GM21717 (cell line): ENCODE measurements around the gene AATK.
A peak's percentile ranks its signal among the peaks of the same experiment; 100 is the strongest.

ENCODE experiments used
- ATAC-seq: cut with Tn5 transposase; IDR thresholded peaks from one replicate; pipeline ENCODE4 v1.9.1; 2021; ENCODE audit warnings: mild to moderate bottlenecking, moderate library complexity; ENCODE audit not compliant: unreplicated experiment

AATK gene

DNA sequence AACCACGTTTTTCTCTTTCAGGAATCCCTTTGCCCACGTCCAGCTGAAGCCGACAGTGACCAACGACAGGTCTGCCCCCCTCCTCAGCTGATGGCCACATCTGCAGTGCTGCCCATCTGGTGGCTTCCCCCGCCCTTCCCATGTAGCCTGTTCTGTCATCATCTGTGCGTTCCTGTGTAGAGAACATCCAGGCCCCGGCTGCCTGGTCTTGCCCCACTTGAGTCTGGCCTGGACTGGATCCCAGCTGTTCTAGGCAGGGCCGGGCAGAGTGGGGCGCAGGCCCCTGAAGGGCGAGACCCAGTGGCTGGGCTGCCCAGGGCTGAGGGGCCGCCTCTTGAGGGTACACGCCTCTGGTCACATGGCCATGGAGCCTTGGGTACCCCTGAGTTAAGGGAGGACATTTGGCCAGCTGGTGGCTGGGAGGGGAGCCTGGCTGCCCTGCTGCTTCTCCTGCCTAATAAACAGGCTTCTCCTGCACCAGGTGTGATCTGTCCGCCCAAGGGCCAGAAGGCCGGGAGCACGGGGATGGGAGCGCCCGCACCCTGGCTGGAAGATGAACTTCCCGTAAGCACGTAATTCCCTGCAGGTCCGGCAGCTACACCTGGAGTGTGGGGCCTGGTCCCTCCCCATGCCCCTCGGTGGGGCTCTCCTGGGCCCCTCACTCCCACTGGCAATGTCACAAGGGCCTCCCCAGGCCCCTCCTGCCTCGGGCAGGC, 50.1 kb downstream of the AATK start:
- ATAC-seq, result no peak

- no peak for ATAC-seq
These were observed 50.8 kb downstream of the AATK start for GRCh38 chr17:81115219-81115618.

GRCh38 chr17:81114351-81115093, 51.5 kb downstream of the AATK start:
- no peak for ATAC-seq

DNA sequence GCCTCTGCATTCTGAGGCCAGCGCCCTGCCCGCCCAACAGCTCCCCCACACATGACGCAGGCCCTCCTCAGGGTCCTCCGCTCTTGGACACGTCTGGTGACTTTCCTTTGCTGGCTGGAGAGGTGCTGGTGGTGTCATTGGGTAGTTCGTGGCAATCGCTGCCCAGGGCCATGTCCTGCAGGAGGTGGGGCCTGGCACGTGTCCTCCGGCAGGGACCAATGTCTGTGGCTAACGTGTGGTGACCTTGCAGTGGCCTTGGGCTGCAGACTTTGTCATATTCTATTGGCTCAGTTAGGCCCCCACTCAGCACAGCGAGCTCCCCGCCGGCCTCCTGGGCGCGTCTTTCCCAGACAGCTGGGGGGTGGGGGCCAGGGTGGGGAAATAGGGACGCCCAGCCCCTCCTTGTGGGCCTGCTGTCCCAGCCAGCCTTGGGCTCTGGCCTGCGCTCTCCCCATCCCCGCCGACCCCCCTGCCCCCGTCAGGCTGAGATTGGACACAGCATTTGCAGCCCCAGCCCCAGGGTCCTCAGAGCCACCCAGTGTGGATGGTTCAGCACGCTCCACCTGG, 52.8 kb downstream of the AATK start:
- no peak for ATAC-seq

DNA sequence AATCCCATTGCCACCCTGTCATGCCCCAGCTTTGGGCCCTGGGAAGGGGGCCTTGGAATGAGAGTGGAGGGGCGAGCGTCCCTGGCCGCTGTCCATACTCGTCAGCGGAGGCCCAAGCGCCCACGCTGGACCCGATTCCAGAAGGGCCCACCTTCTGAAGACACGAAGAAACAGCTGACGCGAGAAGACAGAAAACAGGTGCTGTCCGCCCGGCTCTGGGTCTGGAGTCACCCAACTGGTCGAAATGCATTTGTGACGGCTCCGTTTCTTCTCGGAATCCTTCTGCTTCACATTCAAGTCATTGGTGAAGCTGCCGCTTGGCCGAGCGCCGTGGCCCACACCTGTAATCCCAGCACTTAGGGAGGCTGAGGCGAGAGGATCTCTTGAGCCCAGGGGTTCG, 53.6 kb downstream of the AATK start:
- no peak for ATAC-seq

- ATAC-seq, result no peak
These were observed 55.0 kb downstream of the AATK start for GRCh38 chr17:81111066-81111465.

GRCh38 chr17:81110488-81111040, 55.5 kb downstream of the AATK start:
- no peak for ATAC-seq

- no peak for ATAC-seq
These were observed 56.1 kb downstream of the AATK start for GRCh38 chr17:81109957-81110356.

DNA sequence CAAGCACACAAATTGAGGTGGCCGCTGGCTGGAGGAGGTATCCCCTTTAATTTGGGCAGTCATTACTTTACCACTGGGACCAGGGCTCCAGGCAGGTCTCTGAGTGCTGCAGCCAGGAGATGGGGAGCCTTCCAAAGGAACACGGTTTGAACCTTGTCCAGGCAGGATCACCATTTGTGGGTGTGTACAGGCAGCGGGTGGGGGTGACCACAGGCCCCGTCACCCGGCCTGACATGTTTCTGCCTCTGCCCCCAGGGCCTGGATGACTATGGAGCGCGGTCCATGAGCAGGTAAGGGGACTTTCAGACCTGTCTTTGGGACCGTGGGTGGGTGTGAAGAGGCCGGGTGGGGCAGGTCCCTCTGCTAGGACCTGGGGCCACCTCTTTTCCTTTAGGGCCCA, 57.8 kb downstream of the AATK start:
- no peak for ATAC-seq

GRCh38 chr17:81106716-81107115, 59.3 kb downstream of the AATK start:
- ATAC-seq, result no peak

GRCh38 chr17:81103379-81103778, 62.6 kb downstream of the AATK start:
- no peak for ATAC-seq

DNA sequence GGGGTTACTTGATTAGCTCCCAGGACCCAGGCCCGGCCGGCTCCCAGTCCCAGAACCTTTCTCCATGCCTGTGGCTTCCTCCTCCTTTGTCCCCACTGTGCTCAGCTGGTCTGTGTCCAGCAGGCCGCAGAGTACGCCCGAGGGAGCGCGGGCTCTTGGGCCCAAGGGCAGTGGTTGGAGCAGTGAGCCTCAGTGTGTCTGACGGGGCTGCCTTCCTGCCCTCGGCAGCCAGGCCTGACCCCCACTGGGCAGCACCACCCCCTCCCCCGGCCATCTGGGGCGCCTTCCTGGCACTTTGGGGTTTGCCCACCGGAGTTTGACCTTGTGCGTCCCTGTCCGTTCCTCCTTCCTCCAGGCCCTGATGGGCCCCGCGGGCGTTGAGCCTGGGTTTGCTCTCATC, 63.2 kb downstream of the AATK start:
- ATAC-seq, result no peak

DNA sequence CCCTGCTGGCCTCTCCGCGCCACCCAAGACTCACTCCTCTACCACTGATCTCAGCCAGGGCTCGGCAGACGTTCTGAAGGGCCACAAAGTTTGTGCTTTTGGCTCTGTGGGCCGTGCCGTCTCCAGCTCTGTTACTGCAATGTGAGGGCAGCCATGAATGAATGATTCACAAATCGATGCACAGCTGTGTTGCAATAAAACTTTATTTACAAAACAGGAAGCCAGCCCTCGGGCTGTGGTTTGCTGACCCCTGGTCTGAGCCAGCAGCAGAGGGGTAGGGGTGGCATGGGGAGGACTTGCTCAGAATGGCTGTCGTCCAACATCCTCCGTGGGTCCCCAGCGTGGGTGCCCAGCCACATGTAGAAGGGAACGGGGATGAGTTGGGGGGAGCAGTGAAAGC, 63.7 kb downstream of the AATK start:
- ATAC-seq, result no peak

DNA sequence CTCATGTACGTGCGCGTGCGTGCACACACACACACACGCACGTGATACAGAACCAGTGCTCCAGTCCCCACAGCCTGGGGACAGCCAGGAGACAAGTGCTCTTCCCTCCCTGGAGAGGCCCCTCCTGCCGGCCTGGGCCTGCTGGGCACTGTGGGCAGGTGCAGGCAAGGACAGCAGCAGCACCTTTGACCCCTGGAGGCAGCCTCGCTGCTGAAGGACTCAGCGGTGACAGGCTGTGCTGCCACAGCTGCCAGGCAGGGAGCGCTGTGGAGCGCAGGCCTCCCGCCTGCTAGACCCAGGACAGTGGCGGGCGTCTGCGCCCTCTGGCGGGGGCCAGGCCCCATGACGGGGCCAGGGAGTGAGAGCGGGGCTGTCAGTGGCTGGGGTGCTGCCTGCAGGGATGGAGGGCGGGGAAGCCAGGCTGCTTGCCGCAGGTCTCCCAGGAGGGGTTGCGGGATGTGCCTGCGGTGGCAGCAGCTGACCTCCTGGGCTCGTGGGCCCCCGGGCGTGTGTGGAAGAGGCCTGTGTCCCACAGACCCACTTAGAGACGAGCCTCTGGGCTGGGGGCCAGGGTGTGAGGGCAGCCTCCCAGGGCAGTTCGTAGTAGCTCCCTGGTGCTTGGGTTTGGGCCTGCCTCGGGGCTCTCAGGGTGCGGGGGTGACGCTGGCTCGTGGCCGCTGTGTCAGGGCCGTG, 64.3 kb downstream of the AATK start:
- ATAC-seq, result peak; percentile 50

GRCh38 chr17:81100668-81101067, 65.4 kb downstream of the AATK start:
- no peak for ATAC-seq

DNA sequence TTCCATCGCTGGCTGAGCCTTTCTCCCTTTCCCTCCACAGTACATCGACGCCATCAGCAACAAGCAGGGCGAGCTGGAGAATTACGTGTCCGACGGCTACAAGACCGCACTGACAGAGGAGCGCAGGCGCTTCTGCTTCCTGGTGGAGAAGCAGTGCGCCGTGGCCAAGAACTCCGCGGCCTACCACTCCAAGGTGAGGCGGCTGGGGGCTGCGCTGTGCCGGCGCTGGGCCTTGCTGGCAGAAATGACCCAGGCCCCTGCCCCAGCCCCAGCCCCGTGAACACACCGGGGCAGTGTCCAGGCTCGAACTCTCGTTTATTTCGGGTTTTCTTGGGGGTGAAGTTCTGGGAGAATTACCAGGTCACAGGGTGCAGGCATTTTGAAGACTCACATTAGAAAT, 66.1 kb downstream of the AATK start:
- no peak for ATAC-seq

- no peak for ATAC-seq
These were observed 68.1 kb downstream of the AATK start for GRCh38 chr17:81097943-81098308.

GRCh38 chr17:81097134-81097942, 68.7 kb downstream of the AATK start:
- no peak for ATAC-seq

- ATAC-seq, result no peak
These were observed 69.3 kb downstream of the AATK start for GRCh38 chr17:81096741-81097133.

DNA sequence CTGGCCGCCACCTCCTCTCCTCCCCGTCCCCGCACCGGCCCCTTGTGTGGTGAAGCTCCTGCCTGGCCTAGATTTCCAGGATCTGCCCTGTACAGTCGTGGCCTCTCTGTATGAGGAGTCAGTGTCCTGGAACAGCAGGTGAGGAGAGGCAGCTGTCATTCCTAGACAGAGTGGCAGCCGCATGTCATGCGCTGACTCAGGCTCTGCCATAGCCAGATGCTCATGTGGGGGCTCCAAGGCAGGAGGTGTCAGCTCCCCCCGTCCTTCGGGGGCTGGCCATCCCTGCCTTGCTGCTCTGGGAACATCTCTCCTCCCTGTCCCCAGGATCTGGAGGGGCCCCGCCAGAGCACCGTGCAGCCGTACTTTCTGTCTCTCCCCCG, 70.6 kb downstream of the AATK start:
- no peak for ATAC-seq
